K562 (cell line): ENCODE results near the gene ATF6B. TPM values are rescaled to one million over a fixed set of nuclear protein-coding genes. Genes with fewer than 3 reads are reported as not detected.

Experiments used
- ATAC-seq: fragments of 200-7000 bp; cut with Tn5 transposase; 3 replicates; pipeline ENCODE4 v1.9.1; 2020; ENCODE audit warnings: moderate library complexity
- BruUV-seq: library from RNA; stranded (reverse); fragments of 400-500 nt; replicated peaks from 2 replicates; lab custom pipeline; 2021; lab: Mats Ljungman, UMichigan
- CTCF ChIA-PET: fragments of 300-600 bp; formaldehyde crosslinking; extraction: SDS; loops from one replicate; lab custom pipeline; 2021; ENCODE audit warnings: low intra/inter-chr PET ratio; lab: Yijun Ruan, JAX
- POLR2A ChIA-PET: fragments of 300-600, 350-650 bp; sonication (Branson Sonifier 250); formaldehyde crosslinking; extraction: SDS; loops from one replicate; lab custom pipeline; 2021; ENCODE audit warnings: antibody characterized with exemption, inconsistent platforms; lab: Yijun Ruan, JAX
- DNase-seq, 4 experiments: peaks; one replicate each; pipeline versions ENCODE4 v3.0.0 to v3.0.0-alpha.2; 2011 to 2018; ENCODE audit warnings: low spot score in 3 of 4, mixed read lengths in 3 of 4; ENCODE audit errors: extremely low read depth in 1 of 4
- FAIRE-seq: peaks from 2 replicates; lab custom pipeline; 2011; peaks lifted over from hg19 to GRCh38; lab: Jason Lieb, UNC
- H2AFZ ChIP-seq: 2 replicates; pipeline ENCODE4 v1.6.0; 2011; ENCODE audit warnings: low read depth, low read length, control low read depth, inconsistent platforms
- H3K27ac ChIP-seq: fragments of 200-600 bp; 3 replicates; pipeline ENCODE4 v1.8.0; 2011; ENCODE audit warnings: low read depth, mild to moderate bottlenecking, control low read depth, inconsistent platforms, low read length, moderate library complexity, mixed read lengths; ENCODE audit errors: extremely low read depth
- H3K27me3 ChIP-seq, 2 experiments: fragments of 300-600 bp in 1 of 2; 2 replicates in 1 of 2; 3 replicates in 1 of 2; pipeline versions ENCODE4 v1.6.0 to v1.8.0; 2011; ENCODE audit warnings: inconsistent platforms in 2 of 2, low read length in 2 of 2, mild to moderate bottlenecking in 1 of 2, mixed read lengths in 1 of 2, moderate library complexity in 1 of 2; ENCODE audit not compliant: control insufficient read depth in 2 of 2, insufficient read depth in 2 of 2
- H3K36me3 ChIP-seq: fragments of 300-600 bp; 3 replicates; pipeline ENCODE4 v1.8.0; 2011; ENCODE audit warnings: mild to moderate bottlenecking, low read length, inconsistent platforms; ENCODE audit not compliant: control insufficient read depth, insufficient read depth
- H3K4me1 ChIP-seq, 2 experiments: fragments of 200-600 bp in 1 of 2; replicated peaks in 1 of 2; 2 replicates in 1 of 2; 3 replicates in 1 of 2; pipeline versions ENCODE4 v1.5.1 to v1.8.0; 2011; ENCODE audit warnings: inconsistent platforms in 2 of 2, low read length in 2 of 2, mild to moderate bottlenecking in 1 of 2, mixed read lengths in 1 of 2, moderate library complexity in 1 of 2; ENCODE audit not compliant: control insufficient read depth in 2 of 2, insufficient read depth in 2 of 2
- H3K4me2 ChIP-seq: 2 replicates; pipeline ENCODE4 v1.6.1; 2011; ENCODE audit warnings: low read length, control low read depth, inconsistent platforms, mixed read lengths; ENCODE audit not compliant: insufficient read depth
- H3K4me3 ChIP-seq: fragments of 200-600 bp; sonication (generic), shearing (Covaris generic); 2 replicates; pipeline ENCODE4 v1.5.1; 2016; ENCODE audit warnings: control low read depth, inconsistent platforms
- H3K79me2 ChIP-seq: fragments of 200-600 bp; 3 replicates; pipeline ENCODE4 v1.8.0; 2011; ENCODE audit warnings: low read length, inconsistent platforms; ENCODE audit not compliant: control insufficient read depth, insufficient read depth
- H3K9ac ChIP-seq, 2 experiments: 2 replicates each; pipeline versions ENCODE4 v1.6.0 to v1.6.1; 2011; ENCODE audit warnings: low read depth in 2 of 2, low read length in 2 of 2, control low read depth in 1 of 2, inconsistent platforms in 1 of 2, mild to moderate bottlenecking in 1 of 2, mixed read lengths in 1 of 2; ENCODE audit not compliant: insufficient read depth in 1 of 2
- H3K9me1 ChIP-seq: one replicate; pipeline ENCODE4 v1.6.0; 2011; ENCODE audit warnings: inconsistent platforms, mild to moderate bottlenecking, low read length, moderate library complexity; ENCODE audit not compliant: control insufficient read depth, insufficient read depth
- H3K9me3 ChIP-seq: replicated peaks from 2 replicates; pipeline ENCODE4 v1.5.1; 2011; ENCODE audit warnings: low read depth, low read length, inconsistent platforms; ENCODE audit not compliant: control insufficient read depth, insufficient read depth
- H4K20me1 ChIP-seq: replicated peaks from 2 replicates; pipeline ENCODE4 v1.6.1; 2011; ENCODE audit warnings: low read length, inconsistent platforms, mixed read lengths; ENCODE audit not compliant: control insufficient read depth, insufficient read depth
- CEBPB ChIP-seq: fragments of 450-650 bp; IDR thresholded peaks from 2 replicates; pipeline ENCODE4 v1.6.1; 2016; ENCODE audit warnings: missing genetic modification characterization, missing compliant biosample characterization
- CHD1 ChIP-seq: fragments of 200-600 bp; sonication (generic); IDR thresholded peaks from one replicate; pipeline ENCODE4 v1.6.1; 2012; ENCODE audit warnings: mild to moderate bottlenecking, moderate library complexity, low read length, inconsistent platforms
- GATAD2A ChIP-seq: fragments of 450-650 bp; IDR thresholded peaks from 2 replicates; pipeline ENCODE4 v1.6.1; 2017
- HEY1 ChIP-seq: fragments of 250-450 bp; sonication (Bioruptor Pico); IDR thresholded peaks from 2 replicates; pipeline ENCODE4 v1.5.0; 2020; ENCODE audit warnings: mild to moderate bottlenecking, moderate library complexity, borderline replicate concordance
- HMGN3 ChIP-seq: IDR thresholded peaks from 2 replicates; pipeline ENCODE4 v1.6.1; 2011; ENCODE audit warnings: borderline replicate concordance, low read depth, mild to moderate bottlenecking, mixed read lengths, low read length; ENCODE audit not compliant: insufficient read length; ENCODE audit errors: extremely low read depth
- HNRNPLL ChIP-seq: fragments of 200-400 bp; formaldehyde crosslinking; IDR thresholded peaks from 2 replicates; pipeline ENCODE4 v1.6.1; 2017; ENCODE audit warnings: low read length, low read depth, mild to moderate bottlenecking; ENCODE audit not compliant: poor library complexity, severe bottlenecking
- KDM4B ChIP-seq, 2 experiments: fragments of 450-650 bp in 1 of 2; sonication (generic) in 1 of 2; IDR thresholded peaks; 2 replicates each; pipeline ENCODE4 v1.6.1; 2016 to 2017; ENCODE audit warnings: borderline replicate concordance in 2 of 2, antibody characterized with exemption in 1 of 2, low read depth in 1 of 2, mild to moderate bottlenecking in 1 of 2
- LEF1 ChIP-seq: fragments of 450-650 bp; IDR thresholded peaks from 2 replicates; pipeline ENCODE4 v1.6.1; 2016; ENCODE audit warnings: mild to moderate bottlenecking
- MECOM ChIP-seq: fragments of 250-450 bp; sonication (Bioruptor Pico); IDR thresholded peaks from 2 replicates; pipeline ENCODE4 v1.8.0; 2022; ENCODE audit warnings: inconsistent platforms
- NR2F6 ChIP-seq: fragments of 450-650 bp; formaldehyde crosslinking; IDR thresholded peaks from 2 replicates; pipeline ENCODE4 v1.4.0; 2020; ENCODE audit warnings: mild to moderate bottlenecking
- SMARCA5 ChIP-seq: fragments of 450-650 bp; IDR thresholded peaks from 2 replicates; pipeline ENCODE4 v1.6.1; 2016
- SMARCE1 ChIP-seq: fragments of 450-650 bp; IDR thresholded peaks from 2 replicates; pipeline ENCODE4 v1.7.1; 2016; ENCODE audit warnings: mild to moderate bottlenecking
- SREBF1 ChIP-seq: fragments of 150-350 bp; IDR thresholded peaks from 2 replicates; pipeline ENCODE4 v1.6.1; 2014; ENCODE audit warnings: antibody characterized with exemption, low read depth, low read length, borderline replicate concordance
- TSC22D4 ChIP-seq: fragments of 450-650 bp; IDR thresholded peaks from 2 replicates; pipeline ENCODE4 v1.6.1; 2016; ENCODE audit warnings: missing genetic modification characterization, missing biosample characterization, control low read depth
- ZNF311 ChIP-seq: fragments of 250-450 bp; sonication (Bioruptor Pico); IDR thresholded peaks from 2 replicates; pipeline ENCODE4 v1.4.0; 2020; ENCODE audit warnings: mild to moderate bottlenecking, moderate library complexity
- ZNF75A ChIP-seq: fragments of 450-650 bp; formaldehyde crosslinking; IDR thresholded peaks from 2 replicates; pipeline ENCODE4 v1.4.0; 2020; ENCODE audit warnings: mild to moderate bottlenecking
- WGBS: fragments of 100-300 bp; shearing (Covaris generic); methylation state at CpG from one replicate; pipeline ENCODE4 v1.1.6; 2016; ENCODE audit warnings: low coverage, mixed read lengths; ENCODE audit not compliant: insufficient coverage; ENCODE audit errors: missing lambda C conversion rate; 5-methylcytosine and 5-hydroxymethylcytosine counted together
- in situ Hi-C: fragments of 300-500 bp; cut with MboI; formaldehyde crosslinking; loops from 4 replicates; pipeline ENCODE4 v1.15.0; 2018; ENCODE audit warnings: inconsistent platforms, mixed read lengths
- intact Hi-C: fragments of 100-400 bp; cut with micrococcal nuclease; formaldehyde crosslinking; loops from 2 replicates; pipeline ENCODE4 v1.14.2; 2022
- polyA plus RNA-seq, 8 experiments: library from polyadenylated mRNA; depleted of rRNA in 4 of 8; stranded (reverse) in 5 of 8; unstranded in 3 of 8; fragments of >200 nt; fragmentation: Nextera tagmentation in 2 of 8; fragmentation: Illumina TruSeq in 1 of 8; extraction: Ambion mirVana in 2 of 8; extraction: Trizol in 1 of 8; gene quantifications; 2 replicates each; pipeline versions ENCODE4 v1.2.1 to v1.2.3, GENCODE V29; 2011 to 2014; ENCODE audit warnings: inconsistent platforms in 1 of 8, missing spikeins in 1 of 8
- total RNA-seq, 7 experiments: library from RNA; depleted of rRNA in 6 of 7; stranded (reverse); fragments of >200 nt in 6 of 7; fragmentation: Illumina TruSeq in 2 of 7; extraction: Trizol in 2 of 7; gene quantifications; 2 replicates each; pipeline versions ENCODE4 v1.2.1 to v1.2.3, GENCODE V29; 2011 to 2021; ENCODE audit warnings: low replicate concordance in 1 of 7
- TF ChIP-seq, protein P1 (sequence below): fragments of 250-450 bp; sonication (Bioruptor Pico); IDR thresholded peaks from 2 replicates; pipeline ENCODE4 v1.4.0; 2020; ENCODE audit warnings: borderline replicate concordance
- TF ChIP-seq, protein P2 (sequence below), 3 experiments: fragments of 200-800 bp in 1 of 3; fragments of 250-450 bp in 1 of 3; fragments of 450-650 bp in 1 of 3; sonication (Bioruptor Pico) in 1 of 3; sonication (Bioruptor generic) in 1 of 3; formaldehyde crosslinking in 1 of 3; IDR thresholded peaks; 2 replicates each; pipeline versions ENCODE4 v1.6.1 to v1.8.0; 2016 to 2022; ENCODE audit warnings: mild to moderate bottlenecking in 2 of 3, missing genetic modification characterization in 2 of 3, missing compliant biosample characterization in 1 of 3, moderate library complexity in 1 of 3

The ATF6B gene
- total and polyA plus RNA-seq, 9 of the 15 experiments (the other 6 are each of a cell fraction or from before 2014, with no cell fraction given) = 20.7 to 131 (median 31.7) TPM

DNA sequence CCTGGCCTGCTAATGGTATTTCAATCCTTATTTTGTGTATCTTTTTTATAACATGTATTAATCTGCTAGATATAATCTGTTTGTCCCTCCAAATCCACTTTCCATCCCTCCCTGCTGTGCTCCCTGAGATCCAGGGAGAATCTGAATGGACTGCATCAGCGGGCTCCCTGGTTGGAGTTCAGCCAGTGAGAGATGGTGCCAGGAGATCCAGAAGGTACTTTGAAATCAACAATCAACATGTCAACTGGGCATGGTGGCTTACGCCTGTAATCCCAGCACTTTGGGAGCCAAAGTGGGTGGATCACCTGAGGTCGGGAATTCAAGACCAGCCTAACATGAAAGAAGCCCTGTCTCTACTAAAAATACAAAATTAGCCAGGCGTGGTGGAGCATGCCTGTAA, 4.4 kb downstream of the ATF6B start:
- peaks cover 26% of the 10 kb centered on the region for H3K79me2 ChIP-seq
- no peaks in the 10 kb centered on the region for H4K20me1 ChIP-seq
- 88% methylated on average over 4 of the region's 4 CpGs for WGBS
- FAIRE-seq = no peak
- H3K9ac ChIP-seq = no peak overlapping the region
- no peaks in the 10 kb centered on the region for H3K27me3 ChIP-seq
- H3K9me3 ChIP-seq = no peaks in the 10 kb centered on the region
- H3K36me3 ChIP-seq = peaks cover 71% of the 10 kb centered on the region; the same call in 2 of the 3 replicates
- no peak for ATAC-seq
- BruUV-seq = no TSS peak
- DNase-seq = no peak
- no peak overlapping the region for H3K4me3 ChIP-seq
- no peak for TF ChIP-seq NR2F6 (CRISPR knock-in tag)
- TF ChIP-seq KDM4B (IDR thresholded peaks at IDR 0.05; ENCODE audit: borderline replicate concordance in 2 of 2, low read depth in 1 of 2) = no peak
- TF ChIP-seq MECOM (CRISPR knock-in tag) = no peak
- TF ChIP-seq HEY1 (CRISPR knock-in tag) = no peak
- no peak for TF ChIP-seq TSC22D4 (tag)
- no peak for TF ChIP-seq LEF1
- no peak for TF ChIP-seq CEBPB
- TF ChIP-seq SMARCA5 = no peak
- TF ChIP-seq, protein P1, sequence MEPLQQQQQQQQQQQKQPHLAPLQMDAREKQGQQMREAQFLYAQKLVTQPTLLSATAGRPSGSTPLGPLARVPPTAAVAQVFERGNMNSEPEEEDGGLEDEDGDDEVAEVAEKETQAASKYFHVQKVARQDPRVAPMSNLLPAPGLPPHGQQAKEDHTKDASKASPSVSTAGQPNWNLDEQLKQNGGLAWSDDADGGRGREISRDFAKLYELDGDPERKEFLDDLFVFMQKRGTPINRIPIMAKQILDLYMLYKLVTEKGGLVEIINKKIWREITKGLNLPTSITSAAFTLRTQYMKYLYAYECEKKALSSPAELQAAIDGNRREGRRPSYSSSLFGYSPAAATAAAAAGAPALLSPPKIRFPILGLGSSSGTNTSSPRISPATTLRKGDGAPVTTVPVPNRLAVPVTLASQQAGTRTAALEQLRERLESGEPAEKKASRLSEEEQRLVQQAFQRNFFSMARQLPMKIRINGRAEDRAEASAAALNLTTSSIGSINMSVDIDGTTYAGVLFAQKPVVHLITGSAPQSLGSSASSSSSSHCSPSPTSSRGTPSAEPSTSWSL (CRISPR knock-in tag) = no peak
- TF ChIP-seq SREBF1 = no peak
- no peak for TF ChIP-seq SMARCE1
- no peak for TF ChIP-seq HMGN3
- TF ChIP-seq, protein P2, sequence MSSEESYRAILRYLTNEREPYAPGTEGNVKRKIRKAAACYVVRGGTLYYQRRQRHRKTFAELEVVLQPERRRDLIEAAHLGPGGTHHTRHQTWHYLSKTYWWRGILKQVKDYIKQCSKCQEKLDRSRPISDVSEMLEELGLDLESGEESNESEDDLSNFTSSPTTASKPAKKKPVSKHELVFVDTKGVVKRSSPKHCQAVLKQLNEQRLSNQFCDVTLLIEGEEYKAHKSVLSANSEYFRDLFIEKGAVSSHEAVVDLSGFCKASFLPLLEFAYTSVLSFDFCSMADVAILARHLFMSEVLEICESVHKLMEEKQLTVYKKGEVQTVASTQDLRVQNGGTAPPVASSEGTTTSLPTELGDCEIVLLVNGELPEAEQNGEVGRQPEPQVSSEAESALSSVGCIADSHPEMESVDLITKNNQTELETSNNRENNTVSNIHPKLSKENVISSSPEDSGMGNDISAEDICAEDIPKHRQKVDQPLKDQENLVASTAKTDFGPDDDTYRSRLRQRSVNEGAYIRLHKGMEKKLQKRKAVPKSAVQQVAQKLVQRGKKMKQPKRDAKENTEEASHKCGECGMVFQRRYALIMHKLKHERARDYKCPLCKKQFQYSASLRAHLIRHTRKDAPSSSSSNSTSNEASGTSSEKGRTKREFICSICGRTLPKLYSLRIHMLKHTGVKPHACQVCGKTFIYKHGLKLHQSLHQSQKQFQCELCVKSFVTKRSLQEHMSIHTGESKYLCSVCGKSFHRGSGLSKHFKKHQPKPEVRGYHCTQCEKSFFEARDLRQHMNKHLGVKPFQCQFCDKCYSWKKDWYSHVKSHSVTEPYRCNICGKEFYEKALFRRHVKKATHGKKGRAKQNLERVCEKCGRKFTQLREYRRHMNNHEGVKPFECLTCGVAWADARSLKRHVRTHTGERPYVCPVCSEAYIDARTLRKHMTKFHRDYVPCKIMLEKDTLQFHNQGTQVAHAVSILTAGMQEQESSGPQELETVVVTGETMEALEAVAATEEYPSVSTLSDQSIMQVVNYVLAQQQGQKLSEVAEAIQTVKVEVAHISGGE (CRISPR knock-in tag; IDR thresholded peaks at IDR 0.05) = no peak
- TF ChIP-seq GATAD2A = no peak
- TF ChIP-seq ZNF311 (CRISPR knock-in tag) = no peak
- no peak for TF ChIP-seq CHD1
- TF ChIP-seq HNRNPLL = no peak
- TF ChIP-seq ZNF75A (CRISPR knock-in tag) = no peak
- H3K4me1 ChIP-seq = peaks cover 18 to 25% of the 10 kb centered on the region in 2 experiments
- in situ Hi-C loops (no loop called here), intact Hi-C loops (no loop called here)
- H2AFZ ChIP-seq = no peak overlapping the region
- ChIA-PET POLR2A (interaction anchor here (0.8 kb wide), 1 partner anchor 42 kb away, joined by 4 read pairs; no protein-coding TSS in a partner anchor), CTCF (no interaction called here)
- H3K27ac ChIP-seq = no peak overlapping the region
- H3K9me1 ChIP-seq = no peaks in the 10 kb centered on the region
- H3K4me2 ChIP-seq = no peak overlapping the region
